ENCODE data around the gene SMARCC2.
"Not testable (repeated sequence)": the region's sequence is repeated elsewhere in the genome, so short reads cannot be mapped to it uniquely, and the experiment has no call there.

SMARCC2 gene

DNA sequence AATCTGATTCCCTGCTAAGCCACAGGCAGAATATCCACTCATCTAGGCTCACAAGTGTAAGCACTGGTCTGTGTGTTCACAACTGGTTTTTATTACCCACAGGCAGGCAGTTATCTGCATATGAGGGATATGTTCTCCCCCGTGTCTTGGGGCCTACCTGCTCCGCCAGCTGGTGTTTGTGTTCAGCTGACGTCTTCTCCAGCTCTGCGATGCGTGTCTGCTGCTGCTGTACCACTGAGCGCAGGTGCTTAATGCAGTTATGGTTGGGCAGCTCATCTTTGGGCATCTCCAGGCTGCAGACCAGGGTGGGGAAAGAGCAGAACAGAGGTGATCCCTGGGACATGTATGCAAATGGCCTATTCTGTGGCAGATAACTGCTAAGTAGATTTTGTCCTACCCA, 18.7 kb upstream of the SMARCC2 start:
- peak; percentile 93 for DNase-seq (ENCODE audit: low spot score)

DNA sequence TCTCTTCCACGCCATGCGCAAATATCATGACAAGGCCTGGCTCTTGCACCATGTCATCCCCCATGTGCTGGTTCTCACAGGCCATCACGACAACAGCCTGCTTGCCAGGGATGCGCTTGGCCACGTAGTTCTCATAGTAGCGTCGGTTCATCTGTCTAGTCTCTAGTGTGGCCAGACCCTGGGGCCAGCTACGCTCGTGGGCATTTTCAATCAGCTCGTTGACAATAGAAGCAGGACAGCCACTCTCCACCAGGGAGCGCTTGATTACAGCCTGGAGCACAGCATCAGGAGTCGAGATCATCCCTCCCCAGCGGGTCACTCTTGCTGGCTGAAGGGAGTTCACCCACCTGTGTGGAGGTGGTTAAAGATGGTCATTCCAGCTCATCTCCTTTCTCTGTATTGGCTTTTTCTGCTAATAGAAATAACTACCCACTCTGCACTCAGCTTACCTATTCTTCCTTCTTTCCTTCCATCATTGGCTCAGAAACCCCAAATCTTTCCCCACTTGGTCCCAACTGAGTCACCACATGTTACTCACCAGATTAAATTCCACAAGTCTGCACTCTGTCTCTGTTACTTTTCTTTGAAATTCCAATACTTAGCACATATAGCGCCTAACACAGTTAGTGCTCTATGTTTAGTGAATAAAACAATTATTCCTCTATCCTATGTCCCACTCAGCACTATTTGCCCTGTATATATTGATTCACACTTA, 17.3 kb upstream of the SMARCC2 start:
- DNase-seq (ENCODE audit: low spot score), result peak; percentile 53

DNA sequence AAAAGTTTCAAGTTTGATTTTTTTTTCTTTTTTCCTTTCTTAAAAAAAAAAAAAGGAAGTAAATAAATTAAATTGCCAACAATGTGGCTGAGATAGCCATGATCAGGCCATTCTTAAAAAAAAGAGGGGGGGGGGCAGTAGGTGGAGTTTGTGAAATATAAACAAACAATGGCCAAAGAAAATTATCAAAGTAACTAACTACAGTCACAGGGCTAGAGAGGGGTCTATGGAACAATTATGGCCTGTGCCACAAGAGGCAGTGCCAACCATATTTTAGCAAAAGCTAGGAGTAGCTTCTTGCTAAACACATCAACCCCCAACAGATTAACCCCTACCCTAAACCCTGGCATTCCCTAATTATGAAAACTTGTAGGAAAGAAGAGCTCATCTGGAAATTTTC, 16.2 kb upstream of the SMARCC2 start:
- peak; percentile 56 for DNase-seq (ENCODE audit: low spot score)

DNA sequence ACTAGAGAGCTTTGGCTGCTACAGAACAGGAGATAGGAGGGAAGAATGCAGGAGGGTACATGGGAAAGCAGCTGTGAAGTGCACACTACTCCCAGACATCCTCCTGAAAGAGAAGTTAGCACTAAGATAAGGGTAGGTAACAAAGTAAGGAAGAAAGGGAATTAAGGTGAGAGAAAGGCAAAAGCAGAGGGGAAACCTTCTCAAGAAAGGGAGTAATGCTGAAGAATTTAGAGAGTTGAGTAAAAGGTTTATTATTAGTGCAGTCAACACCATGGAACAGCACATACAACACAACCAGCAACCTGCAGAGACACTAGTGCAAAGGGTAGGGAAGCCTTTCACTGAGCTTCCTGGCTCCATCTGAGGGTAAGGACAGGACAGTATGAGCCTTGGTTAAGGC, 15.0 kb upstream of the SMARCC2 start:
- no peak for DNase-seq (ENCODE audit: low spot score)

GRCh38 chr12:56202838-56203237, 13.6 kb upstream of the SMARCC2 start:
- DNase-seq (ENCODE audit: low spot score), result no peak

DNA sequence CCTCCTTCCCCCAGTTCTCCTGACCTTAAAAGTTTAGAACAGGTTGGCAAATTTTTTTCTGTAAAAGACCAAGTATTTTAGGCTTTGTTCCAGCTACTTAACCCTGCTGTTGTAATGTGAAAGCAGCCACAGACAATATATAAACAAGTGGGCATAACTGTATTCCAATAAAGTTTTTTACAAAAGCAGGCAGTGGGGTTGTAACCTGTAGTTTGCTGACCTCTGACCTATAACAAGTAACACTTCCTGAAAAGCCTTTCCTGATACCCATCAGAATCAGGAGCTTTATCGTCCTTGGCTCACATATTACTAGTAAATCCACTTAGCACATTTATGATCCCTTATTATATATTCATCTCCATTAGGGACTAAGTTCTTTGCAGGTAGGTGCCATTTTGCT, 13.1 kb upstream of the SMARCC2 start:
- no peak for DNase-seq (ENCODE audit: low spot score)

- DNase-seq (ENCODE audit: low spot score), result no peak
Measured at GRCh38 chr12:56198836-56199235, 9.6 kb upstream of the SMARCC2 start.

GRCh38 chr12:56197921-56198635, 8.8 kb upstream of the SMARCC2 start:
- no peak for DNase-seq (ENCODE audit: low spot score)

- DNase-seq (ENCODE audit: low spot score), result not testable (repeated sequence)
Measured at GRCh38 chr12:56196818-56197550, 7.7 kb upstream of the SMARCC2 start.

- peak; percentile 92 for DNase-seq (ENCODE audit: low spot score)
Measured at GRCh38 chr12:56193025-56193578, 3.8 kb upstream of the SMARCC2 start.

- no peak for DNase-seq (ENCODE audit: low spot score)
Measured at GRCh38 chr12:56192582-56192981, 3.3 kb upstream of the SMARCC2 start.

DNA sequence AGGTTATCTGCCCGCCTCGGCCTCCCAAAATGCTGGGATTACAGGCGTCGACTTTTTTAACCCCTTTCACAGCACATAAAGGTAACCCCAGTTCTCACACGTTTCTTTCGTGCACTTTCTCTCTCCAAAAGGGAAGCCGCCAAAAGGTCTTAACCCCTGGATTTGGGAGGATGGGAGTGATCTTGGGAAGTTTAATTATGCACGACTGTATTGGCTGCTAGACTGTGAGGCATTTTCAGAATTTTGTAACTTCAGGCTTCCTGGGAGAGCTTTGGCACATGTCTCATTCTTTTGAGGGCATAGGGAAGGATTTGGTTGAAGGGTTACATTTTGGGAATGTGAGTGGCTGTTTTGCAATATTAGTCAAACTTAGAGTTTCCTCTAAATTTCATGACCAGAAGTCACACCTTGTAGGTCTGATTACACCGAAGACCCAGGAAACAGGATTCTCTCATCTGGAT, 1.4 kb upstream of the SMARCC2 start:
- no peak for DNase-seq (ENCODE audit: low spot score)

DNA sequence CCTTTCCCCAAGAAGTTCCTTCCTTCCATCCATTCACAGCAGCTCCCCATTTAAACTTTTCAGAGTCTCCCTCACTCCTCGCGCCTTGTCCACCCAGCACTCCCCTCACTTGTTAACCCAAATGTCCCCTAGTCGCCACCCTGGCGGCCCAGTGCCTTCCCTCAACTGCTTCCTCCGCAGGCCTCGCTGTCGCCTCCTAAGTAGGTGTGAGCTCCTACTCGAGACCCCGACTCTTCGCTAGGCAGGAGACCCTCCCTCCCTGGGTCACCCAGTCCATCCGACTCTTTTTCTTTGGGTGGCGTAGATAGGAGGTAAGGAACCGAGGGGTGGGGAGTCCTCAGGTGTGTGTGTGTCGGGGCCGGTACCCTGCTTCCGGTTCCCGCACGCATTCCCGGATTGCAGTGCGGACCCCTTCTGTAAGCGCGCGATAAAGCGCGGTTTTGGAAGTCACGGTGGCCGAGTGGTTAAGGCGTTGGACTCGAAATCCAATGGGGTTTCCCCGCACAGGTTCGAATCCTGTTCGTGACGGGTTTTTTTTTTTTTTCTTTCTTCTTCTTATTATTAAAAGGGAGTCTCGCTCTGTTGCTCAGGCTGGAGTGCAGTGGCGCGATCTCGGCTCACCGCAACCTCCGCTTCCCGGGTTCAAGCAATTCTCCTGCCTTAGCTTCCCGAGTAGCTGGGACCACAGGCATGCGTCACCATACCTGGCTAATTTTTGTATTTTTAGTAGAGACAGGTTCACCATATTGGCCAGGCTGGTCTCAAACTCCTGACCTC, 823 bp upstream of the SMARCC2 start:
- peak; percentile 90 for DNase-seq (ENCODE audit: low spot score)

DNA sequence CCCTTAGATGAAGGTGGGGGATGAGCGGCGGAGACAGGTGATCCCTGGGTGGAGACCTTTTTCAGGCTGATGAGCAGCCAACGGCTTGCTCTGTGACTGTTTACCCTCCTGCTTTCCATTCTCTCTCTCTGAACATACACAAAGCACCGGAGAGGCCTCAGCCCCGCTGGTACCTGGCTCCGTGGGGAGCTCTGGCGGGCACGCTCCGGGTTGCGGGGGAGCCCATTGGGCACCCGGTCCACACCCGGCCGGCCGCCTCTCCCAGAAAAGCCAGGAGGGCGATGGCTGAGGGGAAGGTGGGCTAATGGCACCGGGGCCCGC, 545 bp downstream of the SMARCC2 start:
- peak; percentile 35 for DNase-seq (ENCODE audit: low spot score)

GRCh38 chr12:56188131-56188777, 1.0 kb downstream of the SMARCC2 start:
- DNase-seq (ENCODE audit: low spot score), result no peak

GRCh38 chr12:56186957-56187356, 2.3 kb downstream of the SMARCC2 start:
- DNase-seq (ENCODE audit: low spot score), result no peak

- DNase-seq (ENCODE audit: low spot score), result no peak
Measured at GRCh38 chr12:56178347-56178746, 10.9 kb downstream of the SMARCC2 start.

- no peak for DNase-seq (ENCODE audit: low spot score)
Measured at GRCh38 chr12:56172839-56173238, 16.4 kb downstream of the SMARCC2 start.

GRCh38 chr12:56169229-56169759, 20.0 kb downstream of the SMARCC2 start:
- no peak for DNase-seq (ENCODE audit: low spot score)

DNA sequence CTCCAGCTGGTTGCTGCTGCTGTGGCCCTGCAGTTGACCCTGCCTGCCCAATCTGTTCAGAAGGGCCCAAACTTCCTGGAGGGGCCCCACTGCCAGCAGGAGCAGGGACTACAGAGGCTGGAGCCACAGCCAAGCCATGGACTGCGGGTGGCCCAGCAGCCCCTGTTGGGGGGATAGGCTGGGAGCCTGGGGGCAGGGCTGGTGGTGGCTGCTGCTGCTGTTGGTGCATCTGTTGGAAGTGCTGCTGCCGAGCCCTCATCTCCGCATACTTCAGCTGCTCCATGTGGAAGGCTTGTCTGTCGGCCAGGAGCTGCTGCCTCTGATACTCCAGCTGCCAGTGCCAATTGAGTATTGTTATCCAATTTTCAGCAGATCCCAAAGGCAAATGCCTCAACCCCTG, 23.9 kb downstream of the SMARCC2 start:
- DNase-seq (ENCODE audit: low spot score), result no peak

DNA sequence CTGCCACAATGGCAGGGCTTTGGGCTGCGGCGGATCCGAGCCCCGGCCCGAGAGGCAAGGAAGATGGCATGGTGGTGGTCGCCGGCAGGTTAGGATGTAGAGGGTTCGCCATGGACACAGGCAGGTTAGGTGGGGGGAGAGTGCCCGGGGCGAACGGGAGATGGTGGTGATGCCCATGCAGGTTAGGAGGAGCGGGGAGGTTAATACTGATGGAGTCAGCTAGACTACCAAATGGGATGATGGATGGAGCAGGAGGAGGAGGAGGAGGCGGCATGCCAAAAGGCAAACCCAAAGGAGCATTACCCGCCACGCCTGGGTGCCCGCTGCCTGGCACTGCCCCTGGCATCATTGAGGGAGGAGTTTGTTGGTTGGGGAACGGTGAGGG, 24.9 kb downstream of the SMARCC2 start:
- no peak for DNase-seq (ENCODE audit: low spot score)

Measured in NAMALWA (cell line).